Lower leg skin (tissue), 4 donors: Measurements from ENCODE around the gene FAM13A. TPM values are rescaled to one million over a fixed set of nuclear protein-coding genes. Genes with fewer than 3 reads are reported as not detected.

Experiments used
- DNase-seq, 2 donors: peaks; one replicate each; pipeline ENCODE4 v3.0.0-alpha.2; 2019; ENCODE audit warnings: low spot score in 2 of 2
- H3K4me3 ChIP-seq: fragments of 200-600 bp; sonication (generic); 2 replicates; pipeline ENCODE4 v1.5.1; 2017; ENCODE audit warnings: mild to moderate bottlenecking, low read depth; ENCODE audit not compliant: poor library complexity, severe bottlenecking
- CTCF ChIP-seq, 3 donors: fragments of 450-650 bp; IDR thresholded peaks; one replicate each; pipeline ENCODE4 v1.5.1; 2016; ENCODE audit warnings: antibody characterized with exemption in 3 of 3, mild to moderate bottlenecking in 3 of 3, moderate library complexity in 2 of 3
- POLR2A ChIP-seq, 2 donors: fragments of 450-650 bp; IDR thresholded peaks; one replicate each; pipeline ENCODE4 v1.6.1; 2016 to 2017; ENCODE audit warnings: antibody characterized with exemption in 2 of 2, mild to moderate bottlenecking in 1 of 2, moderate library complexity in 1 of 2
- WGBS, 2 donors: methylation state at CpG; one replicate each; pipeline ENCODE4 v1.1.5; 2018; 5-methylcytosine and 5-hydroxymethylcytosine counted together
- intact Hi-C: fragments of 100-400 bp; cut with DNase I; formaldehyde crosslinking; loops from one replicate; pipeline ENCODE4 v1.15.0; 2023; ENCODE audit warnings: low total_unique reads
- total RNA-seq, 4 donors: library from RNA; depleted of rRNA; stranded (reverse); fragments of >200 nt; gene quantifications; one replicate each; pipeline ENCODE4 v1.1.0, GENCODE V29; 2016

FAM13A gene
- total RNA-seq, 4 donors from 2014 or later: 50.0 to 303 (median 114) TPM

- intact Hi-C loops: no loop called here
- DNase-seq: no peak
- WGBS, 2 donors: 89 to 90% methylated on average over 8 of the region's 8 CpGs
- TF ChIP-seq POLR2A (IDR thresholded peaks at IDR 0.05): no peak
- no peak for TF ChIP-seq CTCF (IDR thresholded peaks at IDR 0.05)
- no peak overlapping the region for H3K4me3 ChIP-seq
Observed at GRCh38 chr4:88802585-88803286, 254.2 kb downstream of the FAM13A start.

- intact Hi-C loops: no loop called here
- no peak for DNase-seq
- TF ChIP-seq POLR2A (IDR thresholded peaks at IDR 0.05) (no peak), CTCF (IDR thresholded peaks at IDR 0.05) (no peak)
- 57 to 66% methylated on average over 1 of the region's 1 CpG for WGBS, 2 donors
- H3K4me3 ChIP-seq: no peak overlapping the region
Observed at GRCh38 chr4:88802138-88802537, 254.8 kb downstream of the FAM13A start.

- TF ChIP-seq CTCF (IDR thresholded peaks at IDR 0.05): no peak
- no peak for TF ChIP-seq POLR2A (IDR thresholded peaks at IDR 0.05)
- H3K4me3 ChIP-seq: no peak overlapping the region
- intact Hi-C loops: no loop called here
- 91 to 94% methylated on average over 1 of the region's 1 CpG for WGBS, 2 donors
- no peak for DNase-seq
Observed at GRCh38 chr4:88799900-88800299, 257.1 kb downstream of the FAM13A start.

GRCh38 chr4:88797725-88798124 lies 259.3 kb downstream of the FAM13A start:
- no peak for TF ChIP-seq CTCF (IDR thresholded peaks at IDR 0.05)
- TF ChIP-seq POLR2A (IDR thresholded peaks at IDR 0.05): no peak
- intact Hi-C loops: no loop called here
- no peak overlapping the region for H3K4me3 ChIP-seq
- no peak for DNase-seq

- intact Hi-C loops: no loop called here
- H3K4me3 ChIP-seq: no peak overlapping the region
- DNase-seq: no peak
- 96 to 98% methylated on average over 1 of the region's 1 CpG for WGBS, 2 donors
- no peak for TF ChIP-seq CTCF (IDR thresholded peaks at IDR 0.05)
- no peak for TF ChIP-seq POLR2A (IDR thresholded peaks at IDR 0.05)
Observed at GRCh38 chr4:88796545-88796944, 260.4 kb downstream of the FAM13A start.

- DNase-seq: no peak
- intact Hi-C loops: no loop called here
Observed at GRCh38 chr4:88794952-88795351, 262.0 kb downstream of the FAM13A start.

More at GRCh38 chr4:88794952-88795351, 262.0 kb downstream of the FAM13A start:
- TF ChIP-seq CTCF (IDR thresholded peaks at IDR 0.05): no peak
- TF ChIP-seq POLR2A (IDR thresholded peaks at IDR 0.05): no peak
- no peak overlapping the region for H3K4me3 ChIP-seq
